Measurements from ENCODE around the gene LRIG1. TPM values are rescaled to one million over a fixed set of nuclear protein-coding genes. Genes with fewer than 3 reads are reported as not detected.
A peak's percentile ranks its signal among the peaks of the same experiment; 100 is the strongest.

Gene LRIG1
- total and polyA plus RNA-seq, 7 donors, result 9.8 to 119 (median 41.1) TPM

DNA sequence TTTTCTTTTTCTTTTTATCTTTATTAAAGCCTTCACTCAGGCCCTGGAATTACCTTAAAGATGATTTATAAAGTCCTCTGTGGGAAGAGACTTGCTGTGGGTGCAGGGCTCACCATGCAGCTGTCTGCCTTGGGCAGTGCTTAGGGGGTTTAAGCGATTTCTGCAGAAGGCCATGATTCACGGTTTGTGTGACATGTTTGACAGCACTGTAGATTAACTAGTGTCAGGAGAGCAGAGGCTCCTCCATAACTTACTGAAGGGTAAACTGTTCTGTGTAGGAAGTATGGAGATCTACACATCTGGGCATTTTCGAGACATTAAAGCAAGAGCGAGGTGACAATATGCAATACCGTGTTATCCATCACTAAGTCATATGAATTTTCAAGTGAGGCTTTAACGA lies 137.7 kb downstream of the LRIG1 start:
- no peak for DNase-seq
- TF ChIP-seq, protein P1, sequence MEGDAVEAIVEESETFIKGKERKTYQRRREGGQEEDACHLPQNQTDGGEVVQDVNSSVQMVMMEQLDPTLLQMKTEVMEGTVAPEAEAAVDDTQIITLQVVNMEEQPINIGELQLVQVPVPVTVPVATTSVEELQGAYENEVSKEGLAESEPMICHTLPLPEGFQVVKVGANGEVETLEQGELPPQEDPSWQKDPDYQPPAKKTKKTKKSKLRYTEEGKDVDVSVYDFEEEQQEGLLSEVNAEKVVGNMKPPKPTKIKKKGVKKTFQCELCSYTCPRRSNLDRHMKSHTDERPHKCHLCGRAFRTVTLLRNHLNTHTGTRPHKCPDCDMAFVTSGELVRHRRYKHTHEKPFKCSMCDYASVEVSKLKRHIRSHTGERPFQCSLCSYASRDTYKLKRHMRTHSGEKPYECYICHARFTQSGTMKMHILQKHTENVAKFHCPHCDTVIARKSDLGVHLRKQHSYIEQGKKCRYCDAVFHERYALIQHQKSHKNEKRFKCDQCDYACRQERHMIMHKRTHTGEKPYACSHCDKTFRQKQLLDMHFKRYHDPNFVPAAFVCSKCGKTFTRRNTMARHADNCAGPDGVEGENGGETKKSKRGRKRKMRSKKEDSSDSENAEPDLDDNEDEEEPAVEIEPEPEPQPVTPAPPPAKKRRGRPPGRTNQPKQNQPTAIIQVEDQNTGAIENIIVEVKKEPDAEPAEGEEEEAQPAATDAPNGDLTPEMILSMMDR (IDR thresholded peaks at IDR 0.05), result no peak
- Histone ChIP-seq H3K4me1 (peaks cover 37% of the 10 kb centered on the region), H3K27ac (no peak overlapping the region), H3K27me3 (ENCODE audit: insufficient read depth in 3 of 3, low read length in 2 of 3) (no peaks in the 10 kb centered on the region), H3K36me3 (ENCODE audit: insufficient read depth in 1 of 2, low read depth in 1 of 2) (no peaks in the 10 kb centered on the region), H3K9me3 (no peaks in the 10 kb centered on the region), H3K4me3 (no peak overlapping the region)
- ATAC-seq, result no peak
- intact Hi-C loops (cut with DNase I), result no loop called here
- WGBS, 3 donors, result 61 to 86% (median 73%) methylated on average over 6 of the region's 6 CpGs

DNA sequence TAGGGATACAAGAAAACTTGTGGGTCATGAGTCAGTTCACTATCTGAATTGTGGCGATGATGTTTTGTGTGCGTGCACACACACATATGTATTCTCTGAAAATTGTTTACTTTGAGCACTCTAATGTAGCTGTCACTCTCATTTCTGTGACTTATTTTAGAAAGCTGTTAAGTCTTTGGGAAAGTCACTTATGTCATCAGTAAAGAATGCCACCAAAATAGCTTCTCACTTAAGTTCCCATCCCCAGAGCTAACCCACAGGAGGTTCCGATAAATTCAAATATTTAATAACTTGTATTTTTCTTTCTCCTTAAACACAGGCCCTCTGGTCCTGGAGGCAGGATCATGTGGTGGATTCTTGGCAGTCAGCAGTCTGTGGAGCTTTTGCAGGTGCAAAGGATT lies 138.3 kb downstream of the LRIG1 start:
- Histone ChIP-seq H3K27me3 (ENCODE audit: insufficient read depth in 3 of 3, low read length in 2 of 3) (no peaks in the 10 kb centered on the region), H3K4me3 (no peak overlapping the region), H3K4me1 (peaks cover 31% of the 10 kb centered on the region), H3K36me3 (ENCODE audit: insufficient read depth in 1 of 2, low read depth in 1 of 2) (no peaks in the 10 kb centered on the region), H3K9me3 (no peaks in the 10 kb centered on the region), H3K27ac (peak overlapping the region; percentile 25)
- 39 to 61% (median 46%) methylated on average over 3 of the region's 3 CpGs for WGBS, 3 donors
- DNase-seq, result no peak
- intact Hi-C loops (cut with DNase I), result no loop called here
- TF ChIP-seq, protein P1 (IDR thresholded peaks at IDR 0.05), result no peak
- ATAC-seq, result peak in 3 of 4 donors; percentile 22 to 28 (median 25)

DNA sequence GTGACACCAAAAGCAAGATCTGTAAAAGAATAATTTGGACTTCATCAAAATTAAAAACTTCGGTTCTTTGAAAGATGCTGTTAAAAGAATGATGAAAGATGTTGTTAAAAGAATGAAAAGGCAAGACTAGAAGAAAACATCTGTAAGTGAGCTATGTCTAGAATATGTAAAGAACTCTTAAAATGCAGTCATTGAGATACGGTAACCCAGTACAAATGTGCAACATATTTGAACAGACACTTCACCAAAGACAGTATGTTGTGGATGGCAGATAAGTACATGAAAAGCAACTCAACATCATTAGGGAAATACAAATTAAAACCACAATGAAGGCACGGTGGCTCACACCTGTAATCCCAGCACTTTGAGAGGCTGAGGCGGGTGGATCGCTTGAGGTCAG lies 139.5 kb downstream of the LRIG1 start:
- intact Hi-C loops (cut with DNase I), result no loop called here
- TF ChIP-seq, protein P1 (IDR thresholded peaks at IDR 0.05), result no peak

DNA sequence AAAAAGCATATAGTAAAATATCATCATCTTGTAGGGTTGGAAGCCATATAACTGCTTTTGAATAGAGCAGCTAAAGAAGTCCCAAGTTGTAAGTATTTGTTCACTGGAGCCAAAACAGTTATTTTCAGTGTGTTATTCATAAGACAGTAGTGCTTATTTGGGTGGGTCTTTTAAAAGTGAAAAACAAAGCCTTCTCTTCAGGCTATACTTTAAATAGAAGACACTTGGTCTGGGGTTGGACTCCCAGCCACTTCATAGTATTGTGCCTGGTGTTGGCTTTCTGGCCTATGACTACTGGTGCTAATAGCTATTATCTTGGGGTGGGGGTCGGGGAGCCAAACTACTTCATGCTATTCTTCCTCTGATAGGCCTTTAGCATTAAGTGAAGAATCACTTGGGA lies 144.8 kb downstream of the LRIG1 start:
- ATAC-seq, result no peak
- Histone ChIP-seq H3K27me3 (ENCODE audit: insufficient read depth in 3 of 3, low read length in 2 of 3) (no peaks in the 10 kb centered on the region), H3K4me3 (no peak overlapping the region), H3K27ac (no peak overlapping the region), H3K4me1 (peaks cover 4% of the 10 kb centered on the region), H3K9me3 (no peaks in the 10 kb centered on the region), H3K36me3 (ENCODE audit: insufficient read depth in 1 of 2, low read depth in 1 of 2) (no peaks in the 10 kb centered on the region)
- intact Hi-C loops (cut with DNase I), result no loop called here
- WGBS, 3 donors, result 89 to 100% (median 97%) methylated on average over 1 of the region's 1 CpG
- TF ChIP-seq, protein P1 (IDR thresholded peaks at IDR 0.05), result no peak
- no peak for DNase-seq

More for the DNA sequence above, 139.5 kb downstream of the LRIG1 start:
- DNase-seq (no peak), ATAC-seq (no peak)
- H3K9me3 ChIP-seq, result no peaks in the 10 kb centered on the region
- H3K27me3 ChIP-seq (ENCODE audit: insufficient read depth in 3 of 3, low read length in 2 of 3), result no peaks in the 10 kb centered on the region
- 95 to 98% (median 96%) methylated on average over 5 of the region's 5 CpGs for whole genome bisulfite sequencing, 3 donors
- no peaks in the 10 kb centered on the region for H3K36me3 ChIP-seq (ENCODE audit: insufficient read depth in 1 of 2, low read depth in 1 of 2)
- H3K4me3 ChIP-seq, result no peak overlapping the region
- peaks cover 27% of the 10 kb centered on the region for H3K4me1 ChIP-seq
- no peak overlapping the region for H3K27ac ChIP-seq

DNA sequence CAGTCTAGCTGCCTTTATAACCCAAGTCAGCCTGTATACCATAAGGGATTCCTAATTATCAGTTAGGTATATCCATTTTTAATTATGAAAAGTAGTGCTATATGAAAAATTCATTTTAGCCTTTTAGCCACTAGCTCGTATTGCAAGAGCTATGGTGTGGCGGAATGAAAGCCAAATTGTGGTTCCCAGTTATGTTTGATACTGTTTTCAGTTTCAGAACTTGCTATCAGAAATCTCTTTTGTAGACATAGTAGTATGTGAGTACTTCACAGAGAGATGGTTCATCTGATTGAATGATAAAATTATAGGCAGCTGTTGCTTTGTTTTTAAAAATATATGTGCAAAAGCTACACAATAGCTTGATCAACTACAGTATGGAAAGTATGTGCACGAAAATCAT lies 145.4 kb downstream of the LRIG1 start:
- Histone ChIP-seq H3K9me3 (no peaks in the 10 kb centered on the region), H3K4me3 (no peak overlapping the region), H3K4me1 (peaks cover 4% of the 10 kb centered on the region), H3K27ac (no peak overlapping the region), H3K27me3 (ENCODE audit: insufficient read depth in 3 of 3, low read length in 2 of 3) (no peaks in the 10 kb centered on the region), H3K36me3 (ENCODE audit: insufficient read depth in 1 of 2, low read depth in 1 of 2) (no peaks in the 10 kb centered on the region)
- TF ChIP-seq, protein P1 (IDR thresholded peaks at IDR 0.05), result no peak
- DNase-seq, result no peak
- 91 to 92% (median 92%) methylated on average over 3 of the region's 3 CpGs for WGBS, 3 donors
- intact Hi-C loops (cut with DNase I), result no loop called here
- ATAC-seq, result no peak

Measured in psoas muscle (tissue), 8 donors.